GM12878 (cell line): Measurements from ENCODE around the gene TMEM236. TPM values are rescaled to one million over a fixed set of nuclear protein-coding genes. Genes with fewer than 3 reads are reported as not detected.

Experiments
- ATAC-seq: fragments of 200-7000 bp; cut with Tn5 transposase; 3 replicates; pipeline ENCODE4 v1.9.1; 2020; ENCODE audit warnings: mild to moderate bottlenecking, moderate library complexity
- BruUV-seq: library from RNA; stranded (reverse); fragments of 400-500 nt; replicated peaks from 2 replicates; lab custom pipeline; 2021; lab: Mats Ljungman, UMichigan
- CTCF ChIA-PET: fragments of 300-600 bp; sonication (Branson Sonifier 250); formaldehyde crosslinking; extraction: SDS; loops from one replicate; lab custom pipeline; 2021; ENCODE audit warnings: inconsistent platforms; lab: Yijun Ruan, JAX
- POLR2A ChIA-PET: fragments of 350-600 bp; formaldehyde crosslinking; extraction: SDS; loops from one replicate; lab custom pipeline; 2021; ENCODE audit warnings: inconsistent platforms; lab: Charles Lee
- RAD21 ChIA-PET: fragments of 300-600 bp; sonication (Branson Sonifier 250); formaldehyde crosslinking; loops from one replicate; lab custom pipeline; 2023; ENCODE audit warnings: antibody characterized with exemption; ENCODE audit not compliant: unreplicated experiment; lab: Charles Lee
- SMC1A ChIA-PET: fragments of 300-600 bp; sonication (Branson Sonifier 250); formaldehyde crosslinking; loops from one replicate; lab custom pipeline; 2023; ENCODE audit not compliant: unreplicated experiment, uncharacterized antibody; lab: Charles Lee
- DNase-seq: peaks from one replicate; pipeline ENCODE4 v3.0.0-alpha.2; 2011; ENCODE audit warnings: low read depth, low spot score
- FAIRE-seq: peaks from 3 replicates; lab custom pipeline; 2011; peaks lifted over from hg19 to GRCh38; lab: Jason Lieb, UNC
- H2AFZ ChIP-seq: 2 replicates; pipeline ENCODE4 v1.6.0; 2011; ENCODE audit warnings: low read depth, low read length, control low read depth; ENCODE audit not compliant: control insufficient read depth
- H3K27ac ChIP-seq: 2 replicates; pipeline ENCODE4 v1.5.1; 2011; ENCODE audit warnings: control low read depth; ENCODE audit not compliant: control insufficient read depth, insufficient read depth
- H3K27me3 ChIP-seq, 2 experiments: replicated peaks in 1 of 2; 2 replicates each; pipeline versions ENCODE4 v1.6.0 to v1.6.1; 2011; ENCODE audit warnings: low read length in 1 of 2; ENCODE audit not compliant: control insufficient read depth in 2 of 2, insufficient read depth in 2 of 2
- H3K36me3 ChIP-seq, 2 experiments: 2 replicates each; pipeline ENCODE4 v1.5.1; 2011; ENCODE audit warnings: low read length in 1 of 2; ENCODE audit not compliant: control insufficient read depth in 2 of 2, insufficient read depth in 2 of 2
- H3K4me1 ChIP-seq: 2 replicates; pipeline ENCODE4 v1.6.1; 2011; ENCODE audit warnings: mild to moderate bottlenecking, low read length, moderate library complexity, mixed read lengths; ENCODE audit not compliant: control insufficient read depth, insufficient read depth
- H3K4me2 ChIP-seq: 2 replicates; pipeline ENCODE4 v1.6.0; 2011; ENCODE audit warnings: control low read depth; ENCODE audit not compliant: control insufficient read depth, insufficient read depth
- H3K4me3 ChIP-seq: fragments of 200-600 bp; sonication (generic); 2 replicates; pipeline ENCODE4 v1.5.1; 2016
- H3K79me2 ChIP-seq: 2 replicates; pipeline ENCODE4 v1.6.0; 2011; ENCODE audit warnings: low read length; ENCODE audit not compliant: control insufficient read depth, insufficient read depth
- H3K9ac ChIP-seq: 2 replicates; pipeline ENCODE4 v1.8.0; 2011; ENCODE audit warnings: low read length, control low read depth, mixed read lengths; ENCODE audit not compliant: control insufficient read depth, insufficient read depth
- H3K9me3 ChIP-seq: replicated peaks from 3 replicates; pipeline ENCODE4 v1.5.1; 2011; ENCODE audit warnings: mild to moderate bottlenecking, low read length; ENCODE audit not compliant: control insufficient read depth, insufficient read depth
- H4K20me1 ChIP-seq: 2 replicates; pipeline ENCODE4 v1.6.0; 2011; ENCODE audit not compliant: control insufficient read depth, insufficient read depth
- CREB1 ChIP-seq: IDR thresholded peaks from 2 replicates; pipeline ENCODE4 v1.6.1; 2012; ENCODE audit warnings: low read depth, mild to moderate bottlenecking, inconsistent platforms
- CTCF ChIP-seq, 3 experiments: IDR thresholded peaks in 2 of 3; conservative IDR thresholded peaks in 1 of 3; 2 replicates each; pipeline ENCODE4 v1.5.1; 2011; ENCODE audit warnings: low read depth in 3 of 3, low read length in 3 of 3, mild to moderate bottlenecking in 3 of 3, control low read depth in 2 of 3, moderate library complexity in 2 of 3, inconsistent platforms in 1 of 3, mixed read lengths in 1 of 3; ENCODE audit not compliant: control insufficient read depth in 2 of 3, insufficient read depth in 1 of 3; ENCODE audit errors: extremely low read depth in 1 of 3
- E4F1 ChIP-seq: fragments of 450-650 bp; IDR thresholded peaks from 2 replicates; pipeline ENCODE4 v1.6.1; 2018; ENCODE audit warnings: borderline replicate concordance, mild to moderate bottlenecking; ENCODE audit not compliant: partially characterized antibody
- EZH2 ChIP-seq: IDR thresholded peaks from 2 replicates; pipeline ENCODE4 v1.6.1; 2012; ENCODE audit warnings: low read depth, mild to moderate bottlenecking, control low read depth, inconsistent platforms, low read length, borderline replicate concordance; ENCODE audit not compliant: control insufficient read depth
- FOXM1 ChIP-seq: IDR thresholded peaks from 2 replicates; pipeline ENCODE4 v1.6.1; 2012; ENCODE audit warnings: low read depth, mild to moderate bottlenecking, inconsistent platforms, low read length, moderate library complexity
- GATAD2B ChIP-seq: fragments of 450-650 bp; conservative IDR thresholded peaks from 2 replicates; pipeline ENCODE4 v1.6.1; 2017; ENCODE audit warnings: low read depth, mild to moderate bottlenecking, moderate library complexity
- HDAC6 ChIP-seq: fragments of 200-600 bp; sonication (generic); IDR thresholded peaks from one replicate; pipeline ENCODE4 v1.8.0; 2017; ENCODE audit warnings: antibody characterized with exemption; ENCODE audit not compliant: unreplicated experiment
- MEF2B ChIP-seq: fragments of 450-650 bp; IDR thresholded peaks from 2 replicates; pipeline ENCODE4 v1.6.1; 2018; ENCODE audit warnings: mild to moderate bottlenecking, moderate library complexity; ENCODE audit not compliant: partially characterized antibody, poor library complexity, severe bottlenecking
- NFYB ChIP-seq: IDR thresholded peaks from 2 replicates; pipeline ENCODE4 v1.6.1; 2011; ENCODE audit warnings: low read depth, mild to moderate bottlenecking, low read length, improper control_type of control experiment, moderate library complexity; ENCODE audit not compliant: insufficient read depth
- NR2C1 ChIP-seq: fragments of 450-650 bp; IDR thresholded peaks from 2 replicates; pipeline ENCODE4 v1.6.1; 2017; ENCODE audit warnings: antibody characterized with exemption, mild to moderate bottlenecking, moderate library complexity
- SRF ChIP-seq, 2 experiments: IDR thresholded peaks; 2 replicates each; pipeline ENCODE4 v1.6.1; 2011; ENCODE audit warnings: low read depth in 2 of 2, low read length in 2 of 2, mild to moderate bottlenecking in 1 of 2, moderate library complexity in 1 of 2
- USF2 ChIP-seq: IDR thresholded peaks from 2 replicates; pipeline ENCODE4 v1.6.1; 2011; ENCODE audit warnings: low read depth, low read length, improper control_type of control experiment, borderline replicate concordance
- WGBS: methylation state at CpG from one replicate; pipeline ENCODE4 v1.1.6; 2016; ENCODE audit warnings: low lambda C conversion rate; ENCODE audit not compliant: insufficient replicate concordance, insufficient coverage; ENCODE audit errors: missing lambda C conversion rate; 5-methylcytosine and 5-hydroxymethylcytosine counted together
- in situ Hi-C: fragments of 300-500 bp; cut with MboI; formaldehyde crosslinking; loops from 9 replicates; pipeline ENCODE4 v1.14.3; 2018; ENCODE audit warnings: mixed read lengths
- intact Hi-C: fragments of 100-400 bp; cut with micrococcal nuclease; formaldehyde crosslinking; loops from one replicate; pipeline ENCODE4 v1.14.2; 2022; ENCODE audit not compliant: unreplicated experiment
- polyA plus RNA-seq, 11 experiments: library from polyadenylated mRNA; depleted of rRNA in 4 of 11; unstranded in 6 of 11; stranded (reverse) in 5 of 11; fragments of >200 nt; fragmentation: Nextera tagmentation in 4 of 11; fragmentation: Illumina TruSeq in 1 of 11; extraction: Ambion mirVana in 4 of 11; extraction: Trizol in 1 of 11; gene quantifications; 1 replicate in 1 of 11; 2 replicates in 10 of 11; pipeline versions ENCODE4 v1.2.1 to v1.2.3, GENCODE V29; 2011 to 2016; ENCODE audit warnings: inconsistent platforms in 2 of 11, missing spikeins in 2 of 11, low read depth in 1 of 11
- total RNA-seq, 4 experiments: library from RNA; depleted of rRNA in 3 of 4; stranded (reverse); fragments of >200 nt in 3 of 4; fragmentation: Illumina TruSeq in 1 of 4; extraction: Trizol in 1 of 4; gene quantifications; 2 replicates each; pipeline versions ENCODE4 v1.2.1 to v1.2.3, GENCODE V29; 2013 to 2021

Gene TMEM236
- total and polyA plus RNA-seq, 10 of the 15 experiments (the other 5 are each of a cell fraction or from before 2014, with no cell fraction given): 0.03 TPM; not detected in 9

GRCh38 chr10:17802350-17802749, 50.3 kb downstream of the TMEM236 start:
- 39% methylated on average over 11 of the region's 11 CpGs for WGBS
- ChIA-PET CTCF (no interaction called here), SMC1A (no interaction called here), RAD21 (no interaction called here), POLR2A (no interaction called here)
- no peaks in the 10 kb centered on the region for H3K36me3 ChIP-seq
- ATAC-seq (no peak), DNase-seq (no peak), FAIRE-seq (no peak)
- H3K9me3 ChIP-seq: no peaks in the 10 kb centered on the region
- no peaks in the 10 kb centered on the region for H3K27me3 ChIP-seq
- H3K9ac ChIP-seq: no peak overlapping the region
- no peak overlapping the region for H3K27ac ChIP-seq
- in situ Hi-C loops (no loop called here), intact Hi-C loops (no loop called here)
- no peaks in the 10 kb centered on the region for H4K20me1 ChIP-seq
- H3K4me2 ChIP-seq: no peak overlapping the region
- H3K4me1 ChIP-seq: no peaks in the 10 kb centered on the region
- H3K79me2 ChIP-seq: no peaks in the 10 kb centered on the region
- no peak overlapping the region for H3K4me3 ChIP-seq
- no peak for TF ChIP-seq FOXM1
- H2AFZ ChIP-seq: no peak overlapping the region
- BruUV-seq: no TSS peak

- ChIA-PET RAD21 (no interaction called here), POLR2A (no interaction called here), SMC1A (no interaction called here), CTCF (interaction anchor here (1.2 kb wide), 1 partner anchor 197 kb away, joined by 3 read pairs; no protein-coding TSS in a partner anchor)
- Histone ChIP-seq H3K9ac (no peak overlapping the region), H3K4me1 (no peaks in the 10 kb centered on the region), H4K20me1 (no peaks in the 10 kb centered on the region), H3K27me3 (no peaks in the 10 kb centered on the region), H3K4me2 (no peak overlapping the region), H3K36me3 (no peaks in the 10 kb centered on the region), H3K27ac (no peak overlapping the region), H3K79me2 (no peaks in the 10 kb centered on the region), H2AFZ (no peak overlapping the region), H3K4me3 (no peak overlapping the region), H3K9me3 (no peaks in the 10 kb centered on the region)
- intact Hi-C loops (no loop called here), in situ Hi-C loops (no loop called here)
- BruUV-seq: no TSS peak
- FAIRE-seq (no peak), ATAC-seq (no peak), DNase-seq (no peak)
- 0% methylated on average over 1 of the region's 1 CpG for WGBS
- TF ChIP-seq MEF2B (no peak), E4F1 (no peak), EZH2 (no peak), NFYB (no peak), GATAD2B (no peak), SRF (IDR thresholded peaks at IDR 0.05; ENCODE audit: low read depth in 2 of 2, low read length in 2 of 2) (no peak), CREB1 (no peak), USF2 (no peak), NR2C1 (no peak), HDAC6 (no peak), CTCF (IDR thresholded peaks at IDR 0.05 in 2 of 3, conservative IDR thresholded peaks at IDR 0.05 in 1 of 3; ENCODE audit: control insufficient read depth in 2 of 3, extremely low read depth in 1 of 3, insufficient read depth in 1 of 3, low read depth in 3 of 3, low read length in 3 of 3) (no peak)
These were observed 51.0 kb downstream of the TMEM236 start for GRCh38 chr10:17802976-17803375.
